NK-92 (cell line): ENCODE measurements around the gene KIF26B.

Source experiments
- DNase-seq: peaks from one replicate; lab custom pipeline; 2025; ENCODE audit not compliant: unreplicated experiment; lab: John Stamatoyannopoulos, UW

Gene KIF26B

GRCh38 chr1:245131026-245131393, 23.8 kb upstream of the KIF26B start:
- DNase-seq = no peak

- no peak for DNase-seq
These were observed 22.0 kb upstream of the KIF26B start for GRCh38 chr1:245132771-245133170.

GRCh38 chr1:245133995-245134715, 20.6 kb upstream of the KIF26B start:
- no peak for DNase-seq

DNA sequence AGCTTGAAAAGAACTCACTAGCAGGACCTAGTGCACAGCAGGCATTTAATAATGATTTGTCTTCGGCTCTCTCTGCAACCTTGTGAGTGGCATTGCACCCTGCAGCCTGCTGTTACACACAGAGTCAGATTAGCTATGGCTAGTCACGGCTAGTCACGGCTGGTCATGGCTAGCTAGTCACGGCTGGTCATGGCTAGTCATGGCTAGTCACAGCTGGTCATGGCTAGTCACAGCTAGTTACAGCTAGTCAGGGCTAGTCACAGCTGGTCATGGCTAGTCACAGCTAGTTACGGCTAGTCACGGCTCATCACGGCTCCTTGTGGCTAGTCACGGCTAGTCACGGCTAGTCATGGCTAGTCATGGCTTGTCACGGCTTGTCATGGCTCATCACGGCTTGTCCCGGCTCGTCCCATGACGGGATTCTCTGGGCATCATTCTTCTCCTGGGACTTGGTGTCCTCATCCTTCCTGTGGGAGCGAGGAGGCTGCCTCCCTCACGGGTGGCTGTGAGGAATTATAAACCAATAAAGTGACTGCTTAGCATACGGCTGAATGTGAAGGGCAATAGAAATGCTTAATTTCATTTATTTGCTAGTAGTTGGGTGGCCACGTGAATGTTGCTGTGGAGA, 12.5 kb upstream of the KIF26B start:
- no peak for DNase-seq

GRCh38 chr1:245142976-245143375, 11.8 kb upstream of the KIF26B start:
- no peak for DNase-seq

DNA sequence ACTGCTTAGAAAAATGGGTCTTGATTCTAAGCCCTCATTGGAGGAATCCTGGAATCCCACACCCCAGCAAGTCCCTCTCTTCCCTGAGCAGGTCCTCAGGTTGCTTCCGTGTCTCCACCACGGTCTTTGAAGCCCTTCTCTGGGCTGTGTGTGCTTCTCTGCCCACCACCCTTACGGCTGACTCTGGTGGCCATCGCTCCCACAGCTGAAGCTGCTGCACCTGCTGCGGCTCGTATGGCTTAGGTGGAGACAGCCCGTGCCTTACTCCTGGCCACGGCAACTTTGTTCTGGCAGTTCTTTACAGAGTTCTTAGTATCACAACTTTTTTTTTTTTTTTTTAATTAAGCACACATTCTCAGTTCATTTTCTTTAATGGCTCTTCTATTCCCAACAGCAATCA, 10.9 kb upstream of the KIF26B start:
- DNase-seq = no peak

DNA sequence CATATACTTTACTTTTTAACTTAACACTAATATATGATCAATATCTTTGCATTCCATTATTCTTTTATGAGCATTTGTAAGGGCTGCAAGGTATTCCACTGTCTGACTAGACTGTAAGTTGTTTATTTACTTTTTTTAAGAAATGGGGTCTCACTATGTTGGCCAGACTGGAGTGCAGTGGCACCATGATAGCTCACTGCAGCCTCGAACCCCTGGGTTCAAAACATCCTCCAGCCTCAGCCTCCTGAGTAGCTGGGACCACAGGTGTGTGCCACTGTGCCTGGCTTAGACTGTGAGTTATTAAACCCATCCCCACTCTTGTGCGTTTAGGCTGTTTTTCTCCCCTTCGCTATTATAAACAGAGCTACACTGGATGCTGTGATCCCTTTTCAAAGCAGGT, 6.7 kb upstream of the KIF26B start:
- DNase-seq = no peak

GRCh38 chr1:245148861-245149260, 5.9 kb upstream of the KIF26B start:
- no peak for DNase-seq

GRCh38 chr1:245153081-245153551, 1.7 kb upstream of the KIF26B start:
- DNase-seq = no peak

DNA sequence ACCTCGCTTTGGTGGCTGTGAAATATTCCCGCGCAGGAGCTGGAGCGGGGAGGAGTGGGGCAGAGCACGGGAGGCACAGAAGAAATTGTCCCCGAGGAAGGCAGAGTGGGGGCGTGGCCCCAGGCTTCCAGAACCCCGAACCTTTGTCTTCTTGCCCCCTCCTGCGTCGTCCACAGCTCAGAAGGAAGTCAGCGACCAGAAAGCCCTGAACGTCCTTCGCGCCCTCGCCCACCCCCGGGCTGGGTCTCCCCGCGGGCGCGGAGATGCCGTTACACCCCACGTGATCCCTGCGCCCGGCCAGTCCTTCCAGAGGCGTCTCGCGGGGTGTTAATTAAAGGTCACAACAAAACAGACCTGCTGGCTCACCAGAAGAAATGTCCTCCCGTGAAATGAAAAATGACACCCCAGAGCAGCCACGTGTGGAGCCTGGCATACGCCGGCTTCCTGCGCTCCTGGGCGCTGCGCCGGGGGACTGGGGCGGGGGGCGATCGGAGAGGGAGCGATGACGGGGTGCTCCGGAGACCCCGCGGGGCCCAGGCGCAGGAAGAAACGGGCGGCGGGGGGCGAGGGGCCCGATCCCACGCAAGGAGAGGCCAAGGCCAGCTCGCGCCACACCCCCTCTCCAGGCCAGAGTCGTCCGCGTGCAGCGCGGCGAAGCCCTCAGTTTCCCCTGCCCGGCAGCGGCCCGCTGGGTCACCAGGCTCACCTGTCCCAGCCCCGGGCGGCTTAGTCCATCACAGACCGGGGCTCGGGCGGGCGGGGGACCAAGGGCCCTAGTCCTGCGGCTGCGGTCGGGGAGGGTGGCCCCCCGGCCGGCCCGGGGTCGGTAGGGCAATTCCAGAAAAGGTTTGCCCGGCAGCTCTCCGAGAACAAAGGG, 995 bp upstream of the KIF26B start:
- no peak for DNase-seq

DNA sequence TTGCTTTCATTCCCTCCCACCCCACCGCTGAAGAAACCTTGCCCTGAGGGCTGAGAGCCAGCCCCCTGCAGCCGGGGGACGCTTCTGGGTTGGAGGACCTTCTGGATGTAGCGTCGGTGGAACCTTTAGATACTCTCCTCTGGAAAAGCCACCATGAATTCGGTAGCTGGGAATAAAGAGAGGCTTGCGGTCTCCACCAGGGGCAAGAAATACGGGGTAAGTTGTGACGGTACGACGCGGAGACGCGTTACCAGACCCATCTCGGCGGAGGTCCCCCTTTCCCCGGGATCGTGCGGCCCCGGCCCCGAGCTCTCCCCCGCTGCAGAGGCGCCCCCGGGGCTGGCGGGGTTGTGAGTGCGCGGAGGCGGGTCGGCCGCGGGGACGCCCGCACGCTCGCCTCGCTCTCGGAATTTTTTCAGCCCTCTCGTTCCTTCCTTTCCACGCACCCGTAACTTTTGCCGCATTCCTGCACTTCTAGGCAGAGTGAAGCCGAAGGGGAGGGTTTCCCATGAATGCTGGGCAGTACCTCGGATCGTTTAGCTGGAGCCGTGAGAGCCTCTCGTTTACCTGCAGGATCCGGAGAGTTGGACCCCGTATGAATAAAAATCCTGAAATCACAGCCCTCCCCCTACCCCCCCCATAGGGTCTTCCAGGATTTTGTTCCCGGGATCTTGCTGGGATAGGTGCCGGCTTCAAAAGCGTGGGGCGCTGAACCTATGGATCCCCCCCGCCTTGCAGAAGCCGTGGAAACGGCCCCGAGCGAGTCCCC, 671 bp downstream of the KIF26B start:
- DNase-seq = no peak

GRCh38 chr1:245156041-245156735, 1.4 kb downstream of the KIF26B start:
- DNase-seq = no peak

GRCh38 chr1:245156736-245157505, 2.1 kb downstream of the KIF26B start:
- no peak for DNase-seq

GRCh38 chr1:245158913-245159312, 4.1 kb downstream of the KIF26B start:
- DNase-seq = no peak

DNA sequence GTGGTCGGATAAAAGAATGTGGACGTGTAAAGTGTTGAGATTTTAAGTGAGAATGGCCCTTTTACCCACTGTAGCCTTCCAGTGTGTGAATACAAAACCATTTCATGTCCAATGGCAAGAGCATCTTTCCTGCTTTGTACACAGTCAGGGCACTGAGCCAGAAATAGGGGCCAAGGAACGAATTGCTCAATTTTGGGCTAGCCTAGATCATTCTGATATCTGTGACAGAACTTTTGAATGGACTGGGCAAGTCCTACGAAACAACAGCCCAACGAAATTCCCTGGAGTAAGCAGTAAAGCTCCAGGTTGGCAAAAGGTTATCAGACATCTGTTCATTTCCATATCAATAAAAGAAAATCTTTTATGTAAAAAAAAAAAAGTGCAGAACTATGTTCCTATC, 5.5 kb downstream of the KIF26B start:
- DNase-seq = no peak

DNA sequence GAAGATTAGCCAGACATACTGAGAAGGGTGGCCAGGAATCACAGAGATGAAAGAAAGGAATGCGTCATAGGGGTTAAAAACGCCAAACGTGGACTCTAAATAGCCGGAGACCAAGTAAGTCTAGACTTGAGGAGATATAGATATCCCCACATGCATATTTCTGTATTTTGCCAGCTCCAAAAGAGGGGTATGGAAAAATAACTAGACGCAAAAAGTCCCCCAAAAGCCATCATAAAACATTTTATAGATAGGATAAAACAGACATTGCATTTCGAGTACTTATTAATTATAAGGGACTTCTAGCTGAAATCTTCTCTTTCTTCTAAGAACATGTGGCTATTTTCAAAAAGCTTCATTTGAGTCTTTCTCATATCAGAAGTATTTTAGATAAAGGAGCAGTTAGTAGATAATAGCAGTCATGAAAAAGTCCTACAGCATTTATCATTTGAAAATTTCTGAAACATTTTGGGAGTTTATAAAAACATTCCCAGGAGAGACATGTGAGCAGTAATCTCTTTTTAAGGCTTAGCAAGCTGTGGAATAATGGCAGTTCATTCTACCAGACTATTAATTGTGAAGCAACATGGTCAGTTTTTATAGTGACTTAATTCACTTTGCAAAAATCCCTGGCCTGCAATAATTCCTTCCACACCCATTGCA, 6.1 kb downstream of the KIF26B start:
- DNase-seq = no peak

GRCh38 chr1:245161866-245162265, 7.1 kb downstream of the KIF26B start:
- DNase-seq = no peak

- no peak for DNase-seq
These were observed 11.7 kb downstream of the KIF26B start for GRCh38 chr1:245166471-245166885.

DNA sequence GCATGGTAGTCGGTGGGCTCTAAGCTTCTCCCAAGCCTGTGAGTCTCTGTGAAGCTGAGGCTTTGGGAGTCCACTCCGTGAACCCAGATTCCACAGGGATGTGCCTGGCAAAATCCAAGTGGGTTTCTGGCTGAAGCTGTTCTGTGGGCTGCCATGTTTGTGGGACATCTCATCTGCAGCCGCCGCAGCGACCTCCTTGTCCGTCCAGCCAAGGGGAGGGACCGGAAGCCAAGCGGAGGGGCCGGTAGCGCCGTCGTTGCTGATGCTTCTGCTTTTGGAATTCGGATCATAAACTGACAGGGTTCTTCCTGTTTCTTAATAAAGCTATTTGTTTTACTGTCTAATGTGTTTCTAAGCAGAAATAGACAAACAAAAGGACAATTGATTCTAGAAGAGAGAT, 13.3 kb downstream of the KIF26B start:
- no peak for DNase-seq
